GM18498 (cell line): Measurements from ENCODE around the gene PLD4.
"Not testable (repeated sequence)": the region's sequence is repeated elsewhere in the genome, so short reads cannot be mapped to it uniquely, and the experiment has no call there.

Source experiments
- ATAC-seq: cut with Tn5 transposase; IDR thresholded peaks from one replicate; pipeline ENCODE4 v1.9.1; 2021; ENCODE audit warnings: mild to moderate bottlenecking, moderate library complexity; ENCODE audit not compliant: unreplicated experiment

Gene PLD4

GRCh38 chr14:104898195-104898558, 26.5 kb upstream of the PLD4 start:
- ATAC-seq, result no peak

- ATAC-seq, result no peak
Measured at GRCh38 chr14:104898870-104899510, 25.7 kb upstream of the PLD4 start.

GRCh38 chr14:104899781-104900180, 24.9 kb upstream of the PLD4 start:
- ATAC-seq, result no peak

- no peak for ATAC-seq
Measured at GRCh38 chr14:104900639-104901512, 23.8 kb upstream of the PLD4 start.

GRCh38 chr14:104903990-104904389, 20.7 kb upstream of the PLD4 start:
- ATAC-seq, result no peak

- ATAC-seq, result not testable (repeated sequence)
Measured at GRCh38 chr14:104904650-104905578, 19.8 kb upstream of the PLD4 start.

GRCh38 chr14:104905579-104905933, 19.1 kb upstream of the PLD4 start:
- not testable (repeated sequence) for ATAC-seq

GRCh38 chr14:104908303-104908702, 16.4 kb upstream of the PLD4 start:
- no peak for ATAC-seq

- no peak for ATAC-seq
Measured at GRCh38 chr14:104912053-104912452, 12.6 kb upstream of the PLD4 start.

- no peak for ATAC-seq
Measured at GRCh38 chr14:104913435-104913834, 11.2 kb upstream of the PLD4 start.

GRCh38 chr14:104917116-104917515, 7.6 kb upstream of the PLD4 start:
- no peak for ATAC-seq

- ATAC-seq, result no peak
Measured at GRCh38 chr14:104917993-104918392, 6.7 kb upstream of the PLD4 start.

GRCh38 chr14:104919152-104919992, 5.3 kb upstream of the PLD4 start:
- ATAC-seq, result not testable (repeated sequence)

- no peak for ATAC-seq
Measured at GRCh38 chr14:104919993-104920315, 4.7 kb upstream of the PLD4 start.

GRCh38 chr14:104923640-104924420, 849 bp upstream of the PLD4 start:
- ATAC-seq, result no peak

GRCh38 chr14:104925214-104925854, 655 bp downstream of the PLD4 start:
- ATAC-seq, result no peak

GRCh38 chr14:104925855-104926609, 1.4 kb downstream of the PLD4 start:
- peak; percentile 12 for ATAC-seq

GRCh38 chr14:104926619-104927431, 2.1 kb downstream of the PLD4 start:
- peak; percentile 81 for ATAC-seq
